Right lobe of liver (tissue), 6 donors: Measurements from ENCODE around the gene P2RX7. TPM values are rescaled to one million over a fixed set of nuclear protein-coding genes. Genes with fewer than 3 reads are reported as not detected.
A peak's percentile ranks its signal among the peaks of the same experiment; 100 is the strongest.

Experiments
- ATAC-seq, 4 donors: fragments of 200-7000 bp; cut with Tn5 transposase; one replicate each; pipeline ENCODE4 v1.9.1; 2020; ENCODE audit warnings: mild to moderate bottlenecking in 4 of 4, moderate library complexity in 4 of 4
- DNase-seq, 3 donors: peaks; one replicate each; pipeline ENCODE4 v3.0.0-alpha.2; 2020
- H3K27ac ChIP-seq, 3 donors: fragments of 200-600 bp; one replicate each; pipeline ENCODE4 v1.8.0; 2022
- H3K27me3 ChIP-seq, 2 donors: fragments of 200-600 bp; one replicate each; pipeline ENCODE4 v1.8.0; 2022
- H3K36me3 ChIP-seq, 4 donors: fragments of 200-600 bp; sonication (generic) in 1 of 4; one replicate each; pipeline versions ENCODE4 v1.5.1 to v1.8.0; 2017 to 2022; ENCODE audit warnings: control low read depth in 1 of 4
- H3K4me1 ChIP-seq, 4 donors: fragments of 200-600 bp; sonication (generic) in 1 of 4; one replicate each; pipeline versions ENCODE4 v1.5.1 to v1.8.0; 2017 to 2022; ENCODE audit warnings: control low read depth in 1 of 4
- H3K4me3 ChIP-seq, 3 donors: fragments of 200-600 bp; one replicate each; pipeline ENCODE4 v1.8.0; 2022
- H3K9me3 ChIP-seq, 4 donors: fragments of 200-600 bp; sonication (generic) in 1 of 4; one replicate each; pipeline versions ENCODE4 v1.5.1 to v1.8.0; 2017 to 2022; ENCODE audit warnings: control low read depth in 1 of 4
- CTCF ChIP-seq, 4 donors: fragments of 200-600 bp in 3 of 4; fragments of 450-650 bp in 1 of 4; IDR thresholded peaks; one replicate each; pipeline versions ENCODE4 v1.5.1 to v1.8.0; 2016 to 2022; ENCODE audit warnings: antibody characterized with exemption in 4 of 4, mild to moderate bottlenecking in 2 of 4
- POLR2A ChIP-seq: fragments of 450-650 bp; IDR thresholded peaks from one replicate; pipeline ENCODE4 v1.6.1; 2017; ENCODE audit warnings: antibody characterized with exemption, mild to moderate bottlenecking
- WGBS: methylation state at CpG from one replicate; pipeline ENCODE4 v1.1.6; 2018; ENCODE audit warnings: low coverage, low lambda C conversion rate; ENCODE audit not compliant: insufficient coverage; ENCODE audit errors: missing lambda C conversion rate; 5-methylcytosine and 5-hydroxymethylcytosine counted together
- intact Hi-C, 2 donors: fragments of 100-400 bp; cut with DNase I; formaldehyde crosslinking; loops; one replicate each; pipeline versions ENCODE4 v1.11.2 to v1.14.1; 2022
- total RNA-seq, 6 experiments: library from RNA; depleted of rRNA in 2 of 6; stranded (reverse); fragments of >200 nt in 2 of 6; fragmentation: NEBNext Ultra II Directional in 3 of 6; extraction: Animal tissue kit (Norgen Biotek cat#: 25700) in 3 of 6; gene quantifications; one replicate each; pipeline versions ENCODE4 v1.1.0 to v1.2.4, GENCODE V29; 2016 to 2023
- donor health status: DM: no; HTN: yes; CAD: no.
- donor health status: DM: no; HTN: no; CAD: no.
- donor health status: DM: no; HTN: no; CAD: no.
- donor health status: DM: no; HTN: yes; CAD: no.
- donor health status: DM: no; HTN: yes; CAD: no.

The P2RX7 gene
- total RNA-seq, 6 experiments from 2014 or later: 2.5 to 11.4 (median 3.4) TPM

GRCh38 chr12:121117226-121117777 lies 15.4 kb upstream of the P2RX7 start:
- WGBS: 63% methylated on average over 3 of the region's 4 CpGs
- intact Hi-C loops: no loop called here
- Histone ChIP-seq H3K27ac (peak overlapping the region; percentile 54 to 76 (median 76)), H3K4me3 (no peak overlapping the region), H3K9me3 (no peaks in the 10 kb centered on the region), H3K27me3 (no peaks in the 10 kb centered on the region), H3K4me1 (peaks cover 0 to 17% (median 5%) of the 10 kb centered on the region in 4 donors), H3K36me3 (no peaks in the 10 kb centered on the region)
- peak; percentile 11 to 52 (median 46) for ATAC-seq
- TF ChIP-seq CTCF (IDR thresholded peaks at IDR 0.05) (no peak), POLR2A (no peak)
- no peak for DNase-seq

GRCh38 chr12:121120323-121120722 lies 12.4 kb upstream of the P2RX7 start:
- TF ChIP-seq CTCF (IDR thresholded peaks at IDR 0.05) (no peak), POLR2A (no peak)
- no peak for DNase-seq
- 73% methylated on average over 6 of the region's 6 CpGs for WGBS
- Histone ChIP-seq H3K4me1 (peaks cover 0 to 21% (median 8%) of the 10 kb centered on the region in 4 donors), H3K27me3 (no peaks in the 10 kb centered on the region), H3K36me3 (no peaks in the 10 kb centered on the region), H3K4me3 (no peak overlapping the region), H3K27ac (no peak overlapping the region), H3K9me3 (no peaks in the 10 kb centered on the region)
- ATAC-seq: no peak
- intact Hi-C loops: loop anchor here in 1 of 2 donors (10.0 kb wide), 1 partner anchor 104 kb away; no protein-coding TSS in a partner anchor

- Histone ChIP-seq H3K9me3 (no peaks in the 10 kb centered on the region), H3K4me3 (no peak overlapping the region), H3K27ac (no peak overlapping the region), H3K4me1 (peaks cover 0 to 23% (median 9%) of the 10 kb centered on the region in 4 donors), H3K27me3 (no peaks in the 10 kb centered on the region), H3K36me3 (no peaks in the 10 kb centered on the region)
- intact Hi-C loops: loop anchor here in 1 of 2 donors (10.0 kb wide), 1 partner anchor 104 kb away; no protein-coding TSS in a partner anchor
- peak in 1 of 4 donors; percentile 17 for ATAC-seq
- TF ChIP-seq POLR2A (no peak), CTCF (IDR thresholded peaks at IDR 0.05) (no peak)
- peak in 1 of 3 donors; percentile 46 for DNase-seq
- 72% methylated on average over 7 of the region's 8 CpGs for WGBS
These were observed 11.5 kb upstream of the P2RX7 start for GRCh38 chr12:121120989-121121755.

GRCh38 chr12:121121805-121122204 lies 10.9 kb upstream of the P2RX7 start:
- intact Hi-C loops: loop anchor here in 1 of 2 donors (10.0 kb wide), 1 partner anchor 103 kb away; no protein-coding TSS in a partner anchor
- TF ChIP-seq POLR2A: no peak
- TF ChIP-seq CTCF (IDR thresholded peaks at IDR 0.05): no peak
- 8% methylated on average over 2 of the region's 4 CpGs for WGBS
- no peaks in the 10 kb centered on the region for H3K36me3 ChIP-seq
- ATAC-seq (no peak), DNase-seq (no peak)
- no peak overlapping the region for H3K4me3 ChIP-seq
- H3K27ac ChIP-seq: no peak overlapping the region
- peaks cover 0 to 23% (median 12%) of the 10 kb centered on the region in 4 donors for H3K4me1 ChIP-seq
- no peaks in the 10 kb centered on the region for H3K27me3 ChIP-seq
- no peaks in the 10 kb centered on the region for H3K9me3 ChIP-seq
